ENCODE data around the gene TXN. TPM values are rescaled to one million over a fixed set of nuclear protein-coding genes. Genes with fewer than 3 reads are reported as not detected.

The TXN gene
- total RNA-seq, 120 experiments from 2014 or later: 47.1 to 137 (median 99.2) TPM

Other genes with a start within 250 kb of the TXN start
- gene C9orf152, start 48.3 kb downstream of the TXN start, total RNA-seq: under 1 TPM in 17 of 120 experiments, not detected in 103; 0.16 to 0.55 (median 0.22) TPM
- under 1 TPM in 1 of 120 experiments, not detected in 119; 0.27 TPM for gene TXNDC8, start 81.4 kb upstream of the TXN start, total RNA-seq